ENCODE measurements around the gene DCT.

DCT gene

DNA sequence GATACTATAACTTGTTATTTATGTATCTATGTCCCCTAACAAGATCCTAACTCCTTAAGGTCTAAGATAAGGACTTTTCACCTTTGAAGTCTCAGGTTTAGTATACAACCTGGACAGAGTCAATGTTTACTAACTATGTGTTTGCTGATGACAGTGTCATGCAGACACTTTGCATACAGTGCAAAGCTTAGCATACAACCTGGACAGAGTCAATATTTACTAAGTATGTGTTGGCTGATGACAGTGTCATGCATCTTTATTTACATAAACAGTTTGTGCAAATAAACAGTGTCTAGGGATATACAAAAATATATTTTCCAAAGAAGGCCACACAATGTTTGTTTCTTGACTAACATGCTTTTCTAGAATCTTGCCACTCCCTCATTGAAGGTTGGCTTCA is 34.7 kb downstream of the DCT start:
- no peak for DNase-seq

DNA sequence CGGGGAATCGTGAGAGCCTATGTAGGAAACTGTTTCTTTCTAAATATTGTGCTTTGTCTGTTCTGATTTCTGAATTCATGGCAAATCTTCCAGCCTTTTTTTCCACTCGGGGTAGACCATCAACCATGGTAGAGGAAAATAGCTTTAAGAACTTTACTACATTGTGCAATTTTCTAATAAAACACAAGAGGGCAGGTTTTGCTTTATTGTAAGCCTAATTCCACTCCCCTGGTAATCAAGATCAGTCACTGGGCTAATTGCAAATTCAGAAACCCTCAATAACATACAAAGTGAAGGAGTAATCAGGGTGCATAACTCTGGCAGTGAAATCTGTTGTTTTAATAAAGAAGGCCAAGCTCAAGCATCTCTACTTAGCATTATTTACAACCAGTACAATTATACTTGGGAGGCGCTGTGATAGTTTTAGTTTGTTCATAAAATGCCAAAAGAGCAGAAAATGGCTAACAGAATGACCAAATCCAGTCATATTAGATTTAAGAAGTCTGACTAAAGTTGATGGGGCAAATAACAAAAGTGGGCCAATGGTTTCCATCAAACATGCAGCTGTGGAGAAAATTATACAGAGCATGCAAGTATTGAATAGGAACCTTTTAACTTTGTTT is 43.8 kb downstream of the DCT start:
- DNase-seq: peak in 2 of 5 experiments; percentile 3 to 51

DNA sequence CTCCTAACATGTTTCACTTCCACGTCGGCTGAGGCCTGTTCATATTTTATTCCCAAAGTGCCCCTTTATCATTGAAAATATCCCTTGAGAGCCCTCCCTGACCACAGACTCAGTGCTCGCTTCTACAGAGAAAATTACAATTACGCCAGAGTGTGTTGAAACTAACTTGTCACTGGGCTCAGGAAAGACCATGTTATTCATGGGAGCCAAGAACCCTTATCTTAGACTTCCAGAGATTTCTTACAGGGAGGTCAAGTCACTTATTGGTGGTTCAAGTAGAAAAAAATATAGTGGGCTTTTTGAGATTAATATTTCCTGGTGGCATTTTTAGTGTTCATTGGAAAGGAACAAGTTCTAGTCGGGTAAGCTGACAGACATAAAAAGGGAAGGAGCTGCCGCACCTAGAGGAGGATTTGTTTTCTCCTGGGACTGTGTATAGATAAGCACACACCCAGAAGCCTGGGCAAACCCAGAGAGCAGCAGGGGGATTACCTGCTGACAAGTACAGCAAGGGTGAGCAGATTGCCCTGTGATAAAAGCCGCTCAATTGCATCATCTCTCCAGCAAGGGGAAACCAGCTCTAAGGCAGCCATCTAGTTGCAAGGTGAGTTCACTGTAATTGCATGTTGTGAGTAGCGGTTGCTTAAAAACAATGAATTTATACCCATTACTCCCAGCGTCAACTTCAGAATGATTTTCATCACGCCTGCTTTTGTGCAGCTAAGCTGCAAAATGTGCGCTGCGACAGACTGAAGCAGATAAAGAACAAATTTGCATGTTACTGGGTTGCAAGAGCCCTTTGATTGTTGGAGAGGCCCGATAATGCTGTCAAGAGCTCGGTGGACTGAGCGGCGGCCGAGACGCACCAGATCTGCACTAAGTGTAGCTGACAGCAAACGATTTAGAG is 46.2 kb downstream of the DCT start:
- peak in 1 of 5 experiments; percentile 52 for DNase-seq

DNA sequence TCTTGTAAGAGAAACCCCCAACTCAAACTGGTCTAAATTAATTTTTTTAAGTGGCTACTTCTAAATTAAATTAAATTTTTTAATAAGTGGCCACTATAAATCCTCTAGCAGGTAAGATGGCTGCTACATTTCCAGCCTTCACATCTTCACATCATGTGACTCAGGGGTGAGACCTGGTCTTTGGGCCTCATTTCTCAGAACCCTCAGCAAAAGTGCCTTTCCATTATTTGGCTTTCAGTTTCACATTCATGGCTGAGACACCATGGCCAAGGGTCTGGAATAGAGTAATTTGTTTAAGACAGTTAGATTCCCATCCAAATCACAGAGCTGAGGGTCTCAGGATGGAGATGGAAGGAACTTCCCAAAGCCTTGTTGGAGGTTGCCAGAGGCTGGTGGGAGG is 47.5 kb downstream of the DCT start:
- peak in 1 of 5 experiments; percentile 15 for DNase-seq

DNA sequence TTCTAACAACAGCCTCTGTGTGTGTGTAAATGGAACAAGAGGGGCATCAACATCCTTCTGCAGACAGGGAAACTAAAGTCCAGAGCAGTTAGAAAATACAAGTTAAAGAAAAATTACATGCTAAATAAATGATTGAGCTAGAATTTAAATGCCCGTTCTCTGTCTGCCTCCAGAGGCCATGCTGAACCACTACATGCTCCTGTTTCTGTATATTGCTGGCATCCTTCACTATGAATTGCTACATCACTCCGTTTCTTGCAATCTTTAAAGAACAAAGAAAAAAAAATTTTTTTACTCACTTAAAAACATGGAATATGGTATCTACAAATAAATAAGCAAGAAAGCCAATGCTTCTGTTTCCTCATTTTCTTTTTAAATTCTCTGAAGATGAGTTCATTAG is 47.9 kb downstream of the DCT start:
- DNase-seq: no peak

DNA sequence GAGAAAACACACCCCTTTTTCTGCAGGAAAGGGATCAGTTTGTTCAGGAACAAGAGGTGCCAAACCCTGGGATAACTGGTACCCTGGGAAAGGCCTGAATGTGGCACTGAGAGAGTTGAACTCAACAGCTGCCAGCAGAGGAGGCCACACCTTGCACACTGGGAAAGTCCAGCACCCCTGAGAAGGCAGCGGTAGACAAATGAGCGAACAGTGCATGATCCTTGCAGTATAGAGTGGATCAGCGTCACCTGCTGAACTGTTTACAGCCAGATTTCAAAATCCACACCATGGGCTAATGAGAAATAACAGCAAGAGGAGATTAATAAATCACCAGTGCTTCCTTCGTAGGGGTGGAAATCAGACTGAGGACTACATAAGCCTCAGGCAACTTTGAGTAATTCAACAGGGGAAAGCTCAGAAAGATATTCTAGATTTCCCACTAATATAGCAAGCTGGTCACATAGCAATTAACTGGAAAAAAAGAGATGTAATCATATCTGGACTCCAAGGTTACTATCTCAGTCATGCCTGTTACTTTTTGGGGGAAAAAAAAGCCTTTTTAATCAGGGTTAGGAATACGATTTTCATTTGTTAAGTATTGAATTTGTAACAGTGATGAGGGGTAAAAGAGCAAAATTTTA is 52.0 kb downstream of the DCT start:
- no peak for DNase-seq

DNA sequence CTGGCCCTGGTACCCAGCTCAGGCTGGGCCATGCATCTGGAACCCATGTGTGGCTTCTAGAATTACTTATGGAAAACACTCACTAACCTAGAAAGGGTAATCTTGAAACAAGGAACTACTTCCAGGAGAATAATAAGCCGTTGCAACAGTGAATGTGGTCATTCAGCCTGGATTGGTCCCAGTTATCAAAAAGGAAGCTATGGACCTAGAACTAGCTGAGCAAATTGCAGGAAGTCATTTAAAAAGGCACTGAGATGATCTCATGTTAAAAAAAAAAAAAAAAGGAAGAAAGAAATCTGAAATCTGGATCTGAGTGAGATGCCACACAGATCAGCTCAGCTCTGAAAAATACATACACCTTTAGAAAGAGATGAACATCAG is 59.6 kb downstream of the DCT start:
- DNase-seq: no peak

DNA sequence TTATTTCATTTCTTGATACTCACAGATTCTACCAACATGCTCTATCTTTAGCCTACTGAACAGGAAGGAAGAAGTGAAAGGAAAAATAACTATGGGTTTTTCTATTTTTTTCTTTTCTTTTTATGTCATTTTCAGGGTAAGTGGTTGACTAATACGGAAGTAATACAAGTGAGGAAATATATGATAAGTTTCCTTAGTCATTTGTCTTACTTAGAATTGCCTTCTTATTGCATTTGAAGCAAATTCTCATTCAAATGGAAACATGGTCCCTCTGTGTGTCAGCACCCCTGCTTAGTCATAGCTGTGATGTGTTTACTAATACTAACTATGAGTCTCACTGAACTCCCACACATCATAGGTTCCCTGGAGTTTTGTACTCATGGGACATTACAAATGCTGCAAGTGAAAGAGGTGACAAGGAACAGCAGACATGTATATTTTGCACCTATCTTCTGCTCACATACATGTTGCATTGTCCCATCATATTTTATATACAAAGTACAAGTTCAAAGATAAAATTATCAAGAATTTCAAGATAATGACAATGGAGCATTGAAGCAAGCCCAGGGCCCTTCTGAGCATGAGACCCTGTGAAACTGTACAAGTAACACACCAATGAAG is 60.1 kb downstream of the DCT start:
- DNase-seq: peak in 2 of 5 experiments; percentile 5 to 50

DNA sequence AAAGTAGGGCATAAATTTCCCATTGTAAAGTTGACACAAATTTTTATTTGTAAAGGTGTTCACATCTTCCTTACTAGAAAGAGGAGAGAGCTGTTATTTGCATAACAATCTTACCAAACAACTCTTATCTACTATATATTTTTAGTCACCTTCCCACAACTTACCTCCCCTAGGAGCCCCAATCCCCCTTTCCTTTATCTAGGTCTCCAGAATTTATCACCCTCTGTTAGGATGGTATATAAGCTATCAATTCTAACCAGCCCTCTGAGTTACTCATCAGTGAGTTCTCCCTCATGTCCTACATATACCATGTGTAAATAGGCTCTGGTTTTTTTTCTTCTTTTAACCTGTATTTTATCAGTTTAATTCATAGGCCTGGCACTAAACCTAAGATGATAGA is 62.2 kb downstream of the DCT start:
- DNase-seq: no peak

DNA sequence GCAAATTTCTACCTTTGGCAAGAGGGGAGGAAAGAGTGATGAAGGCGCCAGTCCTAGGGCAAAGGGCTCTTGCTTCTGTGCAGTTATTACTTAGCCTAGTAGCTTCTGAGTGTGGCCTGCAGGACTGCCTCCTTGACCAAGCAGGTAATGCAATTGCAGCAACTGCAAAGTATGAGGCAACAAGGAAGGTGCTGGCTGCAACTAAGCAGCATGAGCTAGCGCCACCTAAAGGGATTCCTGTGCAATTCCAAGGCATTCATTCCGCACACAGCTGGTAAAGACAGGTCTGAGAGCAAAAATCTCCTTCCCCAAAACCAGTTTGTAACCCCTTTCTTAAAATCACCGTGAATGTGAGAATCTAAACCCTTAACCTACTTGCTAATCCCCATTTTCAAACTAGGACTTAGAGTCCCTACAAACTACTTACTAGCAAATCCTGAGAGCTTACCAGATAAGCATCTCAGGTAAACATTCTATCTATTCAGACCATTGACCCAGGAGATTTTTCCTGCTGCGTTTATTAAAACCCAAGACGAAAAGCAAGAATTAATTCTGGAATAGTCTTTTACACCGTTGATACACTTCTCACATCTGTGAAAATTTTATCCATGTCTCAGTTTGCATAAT is 62.9 kb downstream of the DCT start:
- DNase-seq: peak in 1 of 5 experiments; percentile 15

DNA sequence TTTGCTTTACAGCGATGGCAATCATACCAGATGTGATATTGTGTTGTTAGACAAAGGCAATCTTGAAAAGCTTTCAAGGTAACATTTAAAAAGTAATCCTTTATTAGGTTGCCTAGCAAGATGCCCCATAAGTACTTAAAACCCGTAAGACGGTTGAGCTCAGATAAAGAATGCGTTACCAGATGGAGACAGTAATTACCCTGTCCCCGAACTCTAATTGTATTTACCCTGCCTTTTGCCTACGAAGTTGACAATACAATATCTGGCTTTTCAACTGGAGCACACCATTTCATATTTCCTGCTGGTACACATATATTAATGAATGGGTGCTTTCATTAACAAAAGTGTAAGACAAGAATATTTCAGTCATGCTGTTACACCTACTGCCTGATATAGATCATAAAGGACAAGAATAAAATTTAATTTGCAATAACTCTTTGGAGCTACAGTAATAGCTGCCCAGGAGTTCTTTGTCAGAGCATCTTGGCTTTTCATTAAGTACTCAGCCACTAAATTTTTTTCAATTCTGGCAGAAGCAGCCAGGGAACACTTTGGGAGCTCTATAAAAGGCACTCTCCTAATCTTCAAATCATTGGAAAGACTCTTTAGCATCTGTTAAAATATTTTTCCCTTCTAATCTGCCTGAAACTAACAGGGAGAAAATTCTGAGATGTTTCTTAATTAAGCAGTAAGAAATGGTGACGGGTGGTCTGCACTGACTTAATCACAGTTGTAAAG is 63.8 kb downstream of the DCT start:
- no peak for DNase-seq

DNA sequence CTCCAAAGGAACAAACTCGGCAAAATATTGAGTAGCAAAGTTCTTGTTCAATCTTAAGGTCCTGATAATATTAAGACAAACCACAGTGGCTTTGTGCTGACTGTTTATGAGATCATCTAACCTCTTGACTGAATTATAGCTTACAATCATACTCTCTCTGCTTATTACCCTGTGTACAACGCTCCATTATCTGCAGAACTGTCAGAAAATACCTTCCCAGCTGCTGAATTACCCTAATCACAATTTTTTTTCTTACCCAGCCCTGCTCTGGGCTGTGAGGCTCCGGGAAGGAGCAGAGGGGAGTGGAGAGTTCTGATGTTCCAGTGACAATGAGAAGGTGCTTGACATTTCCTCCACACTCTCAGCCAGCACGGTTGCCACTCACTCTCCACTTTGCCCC is 64.8 kb downstream of the DCT start:
- DNase-seq: no peak

DNA sequence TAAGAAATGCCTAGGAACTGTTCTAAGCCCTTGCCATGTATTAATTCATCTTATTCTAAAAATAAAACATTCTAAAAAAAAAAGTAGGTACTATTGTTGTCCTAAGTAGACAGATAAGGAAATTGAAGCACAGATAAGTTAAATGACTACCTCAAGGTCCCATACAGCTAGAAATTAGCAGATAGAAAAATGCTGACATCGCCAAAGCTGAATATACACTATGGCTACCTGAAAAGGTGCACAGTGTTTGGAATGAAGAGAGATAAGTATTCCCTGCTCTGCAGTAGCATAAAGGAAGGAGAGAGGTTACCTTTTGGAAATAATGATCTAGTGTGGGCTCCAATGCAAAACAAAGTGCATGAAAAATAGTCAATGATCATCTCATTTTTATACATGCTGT is 65.3 kb downstream of the DCT start:
- DNase-seq: no peak

DNA sequence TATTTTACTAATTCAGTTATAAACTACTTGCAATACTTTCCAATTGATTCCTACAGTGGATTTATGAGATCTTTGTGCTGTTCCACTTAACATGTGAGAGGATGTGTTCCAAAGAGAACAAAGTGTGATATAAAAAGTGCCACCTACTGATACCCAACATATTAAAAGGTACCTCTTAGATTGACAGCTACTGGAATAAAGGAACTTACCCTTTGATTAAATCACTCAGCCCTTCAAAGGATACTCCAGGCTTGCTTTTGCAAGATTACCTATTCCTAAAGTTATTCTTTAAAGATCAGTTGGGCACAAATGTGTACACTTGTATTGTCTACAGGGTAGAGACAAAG is 65.9 kb downstream of the DCT start:
- DNase-seq: no peak

DNA sequence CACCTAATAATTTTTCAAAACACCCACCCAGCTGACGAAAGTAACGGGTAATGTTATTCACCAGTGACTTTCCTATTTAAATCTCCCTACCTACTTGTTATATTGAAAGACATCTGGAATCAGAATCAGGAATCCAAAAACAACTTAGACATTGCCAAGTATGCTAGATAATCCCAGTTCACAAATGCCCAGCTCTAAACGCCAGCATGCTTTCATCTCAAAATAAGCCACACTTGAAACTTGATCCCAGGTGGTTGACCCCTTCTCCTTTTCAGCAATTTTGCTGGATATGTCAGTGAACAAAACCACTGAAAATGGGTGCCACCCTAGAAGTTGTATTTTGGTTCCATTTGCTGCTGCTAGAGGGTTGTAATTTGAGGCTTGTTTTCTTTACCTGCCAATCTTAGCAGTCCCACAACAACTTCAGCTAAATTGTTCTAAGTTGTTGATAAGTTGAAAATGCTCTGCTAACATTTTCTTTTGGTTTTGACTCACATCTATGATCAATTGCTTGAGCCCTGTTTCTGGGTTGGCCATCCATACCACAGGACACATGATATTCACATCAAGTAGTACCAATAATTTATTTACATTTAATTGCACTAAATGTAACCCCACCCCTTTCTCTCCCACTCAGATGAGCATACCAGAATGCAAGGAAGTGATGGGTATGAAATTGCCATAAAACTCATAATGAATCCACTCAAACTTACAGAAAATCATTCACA is 66.4 kb downstream of the DCT start:
- no peak for DNase-seq

DNA sequence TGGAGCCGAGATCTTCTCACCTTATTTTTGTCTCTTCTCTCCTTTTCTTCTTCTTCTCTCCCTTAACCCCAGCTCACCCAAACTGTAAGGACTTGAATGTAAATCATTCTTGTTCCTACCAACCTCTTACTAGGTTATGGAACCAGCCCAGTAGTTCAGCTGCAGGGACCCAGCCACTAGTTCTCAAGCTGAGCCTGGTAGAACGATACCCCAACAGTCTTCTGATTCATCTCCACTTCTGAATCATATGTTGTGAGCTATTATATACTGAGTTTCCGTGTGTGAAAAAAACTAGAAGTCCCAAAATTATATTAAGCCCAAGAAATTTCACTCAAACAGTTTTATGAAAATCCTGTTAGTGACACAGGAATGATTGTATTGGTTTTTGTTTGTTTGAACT is 67.7 kb downstream of the DCT start:
- DNase-seq: no peak

DNA sequence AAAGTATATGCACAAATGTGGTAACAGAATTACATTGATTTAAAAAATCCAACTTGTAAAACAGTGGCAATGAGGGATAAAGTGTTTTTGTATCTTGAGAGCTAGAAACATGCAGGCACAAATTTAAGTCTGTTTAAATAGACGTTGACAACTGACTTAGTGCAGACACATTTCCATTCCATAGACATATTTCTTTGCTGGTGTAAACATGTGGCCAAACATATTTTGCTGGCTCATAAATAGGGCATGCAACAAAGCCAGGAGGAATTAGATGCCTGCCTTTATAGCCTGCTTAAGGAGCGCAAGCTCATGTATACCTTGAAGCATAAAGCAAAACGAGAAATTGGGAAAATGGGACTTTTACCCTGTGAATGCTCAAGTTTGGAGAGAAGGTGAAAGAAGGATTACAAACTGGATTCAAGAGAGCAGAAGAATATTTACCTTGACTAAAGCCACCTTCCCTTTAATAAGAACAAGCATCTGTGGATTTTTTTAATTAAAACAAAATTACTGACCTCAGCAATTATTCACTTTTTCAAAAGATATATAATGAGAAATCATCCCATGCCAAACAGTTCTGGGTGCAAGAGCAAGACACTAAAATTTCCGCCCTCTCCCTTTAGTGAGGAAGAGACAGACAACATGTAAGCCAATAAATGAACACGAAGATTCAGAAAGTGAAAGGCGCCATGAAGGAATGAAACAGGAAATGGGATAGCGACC is 71.0 kb downstream of the DCT start:
- no peak for DNase-seq

DNA sequence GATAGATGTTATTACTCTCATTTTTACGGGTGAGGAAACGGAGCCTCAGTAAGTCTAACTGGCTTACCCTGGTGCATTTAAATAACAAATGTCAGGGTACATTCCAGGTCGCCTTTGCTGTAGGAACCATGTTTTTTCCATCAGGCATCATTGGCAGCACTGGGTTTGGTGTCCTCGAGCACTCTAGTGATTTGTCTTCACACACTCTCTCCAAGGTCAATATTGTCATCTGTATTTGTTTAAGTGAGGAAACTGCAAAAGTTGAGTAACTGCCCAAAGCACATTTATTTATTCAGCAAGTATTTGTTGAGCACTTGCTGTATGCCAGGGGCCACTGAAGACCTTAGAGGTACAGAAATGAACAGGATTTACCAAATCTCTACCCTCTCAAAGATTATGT is 78.6 kb downstream of the DCT start:
- DNase-seq: no peak

DNA sequence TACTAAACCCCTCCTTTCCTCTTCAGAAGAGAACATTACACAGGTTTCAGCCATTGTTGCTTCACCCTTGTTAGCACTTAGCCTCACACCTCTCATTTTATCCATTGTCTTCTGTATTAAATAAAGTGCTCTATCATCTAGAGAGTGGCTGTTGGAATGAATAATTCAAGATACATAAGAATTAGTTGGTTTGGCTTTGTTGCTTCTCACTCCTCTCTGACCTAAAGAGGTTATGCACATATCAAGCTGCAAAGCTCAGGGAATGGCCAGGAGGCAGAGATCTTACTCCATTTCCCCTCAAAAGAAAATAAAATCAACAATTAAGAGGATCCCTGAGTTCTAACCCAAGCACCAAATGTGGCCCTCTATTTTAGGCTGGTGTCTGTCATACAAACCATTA is 79.7 kb downstream of the DCT start:
- DNase-seq: no peak

DNA sequence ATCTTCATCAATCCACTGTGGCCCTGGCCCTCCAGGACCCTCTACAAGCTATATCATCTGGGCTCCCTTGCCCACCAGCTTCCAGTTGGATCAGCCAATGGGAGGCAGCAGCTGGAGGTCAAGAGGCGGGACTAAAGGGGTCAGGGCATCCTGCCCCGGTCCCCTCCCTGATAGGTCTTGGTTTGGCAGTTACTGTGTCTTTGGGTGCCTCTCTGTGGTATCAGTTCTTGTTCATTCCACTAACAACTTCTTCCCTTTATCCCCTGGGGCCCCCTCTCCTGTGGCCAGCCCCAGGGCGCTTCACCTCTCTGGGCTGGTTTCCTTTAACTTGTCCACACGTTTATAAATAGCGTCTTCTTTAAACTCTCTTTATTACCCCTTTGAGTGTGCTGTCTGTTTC is 83.6 kb downstream of the DCT start:
- DNase-seq: no peak

DNA sequence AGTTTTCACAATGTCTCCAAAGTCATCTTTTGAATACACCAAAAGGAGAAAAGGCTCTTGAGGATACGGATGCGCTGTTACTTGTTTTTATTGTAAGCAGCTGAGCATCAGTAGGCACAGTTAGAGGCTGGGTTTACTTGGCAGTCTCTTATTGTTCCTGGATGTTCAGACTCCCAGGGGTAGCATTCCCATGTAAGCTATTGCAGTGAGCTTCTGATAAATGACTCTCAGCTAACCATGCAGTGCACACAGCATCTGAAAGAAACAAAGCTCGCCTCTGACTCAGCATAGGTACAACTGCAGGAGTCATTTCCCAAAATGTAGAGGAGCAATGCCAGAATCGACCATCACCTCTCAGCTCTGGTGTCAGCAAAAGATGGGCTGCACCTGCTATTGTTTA is 84.8 kb downstream of the DCT start:
- no peak for DNase-seq

All from T-helper 2 cell (primary cell).